Endothelial cell of coronary artery (primary cell): Measurements from ENCODE around the gene FOXA2. TPM values are rescaled to one million over a fixed set of nuclear protein-coding genes. Genes with fewer than 3 reads are reported as not detected.

Experiments
- total RNA-seq: library from RNA; depleted of rRNA; stranded (reverse); fragments of >200 nt; gene quantifications from 2 replicates; pipeline ENCODE4 v1.2.3, GENCODE V29; 2014

Gene FOXA2
- total RNA-seq: not detected in 2 replicates

DNA sequence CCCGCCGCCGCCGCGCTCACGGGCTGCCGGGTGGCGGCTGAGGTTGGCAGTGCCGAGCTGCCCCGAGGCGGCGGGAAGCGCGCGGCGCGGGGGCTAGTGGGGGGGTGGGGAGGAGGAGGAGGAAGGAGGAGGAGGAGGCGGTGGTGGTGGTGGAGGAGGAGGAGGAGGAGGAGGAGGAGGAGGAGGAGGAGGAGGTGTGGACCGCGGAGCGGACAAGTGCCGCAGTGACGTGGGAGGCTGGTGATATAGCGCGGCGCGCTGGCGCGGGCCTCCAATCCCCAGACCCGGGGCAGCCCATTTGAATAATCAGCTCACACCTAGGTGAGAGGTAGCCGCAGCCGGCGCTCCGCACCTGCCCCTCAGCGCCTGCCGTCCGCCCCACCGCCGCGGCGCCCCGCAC lies at the start of gene FOXA2:
TSS of gene FOXA2 (minus strand) at position 51 of the 400 bp plus-strand sequence. CDS start 294 bp downstream, outside the sequence.

